ENCODE data around the gene AK8.

GRCh38 chr9:132854832-132855231 is 23.3 kb downstream of the AK8 start:
- TF ChIP-seq, protein P1, sequence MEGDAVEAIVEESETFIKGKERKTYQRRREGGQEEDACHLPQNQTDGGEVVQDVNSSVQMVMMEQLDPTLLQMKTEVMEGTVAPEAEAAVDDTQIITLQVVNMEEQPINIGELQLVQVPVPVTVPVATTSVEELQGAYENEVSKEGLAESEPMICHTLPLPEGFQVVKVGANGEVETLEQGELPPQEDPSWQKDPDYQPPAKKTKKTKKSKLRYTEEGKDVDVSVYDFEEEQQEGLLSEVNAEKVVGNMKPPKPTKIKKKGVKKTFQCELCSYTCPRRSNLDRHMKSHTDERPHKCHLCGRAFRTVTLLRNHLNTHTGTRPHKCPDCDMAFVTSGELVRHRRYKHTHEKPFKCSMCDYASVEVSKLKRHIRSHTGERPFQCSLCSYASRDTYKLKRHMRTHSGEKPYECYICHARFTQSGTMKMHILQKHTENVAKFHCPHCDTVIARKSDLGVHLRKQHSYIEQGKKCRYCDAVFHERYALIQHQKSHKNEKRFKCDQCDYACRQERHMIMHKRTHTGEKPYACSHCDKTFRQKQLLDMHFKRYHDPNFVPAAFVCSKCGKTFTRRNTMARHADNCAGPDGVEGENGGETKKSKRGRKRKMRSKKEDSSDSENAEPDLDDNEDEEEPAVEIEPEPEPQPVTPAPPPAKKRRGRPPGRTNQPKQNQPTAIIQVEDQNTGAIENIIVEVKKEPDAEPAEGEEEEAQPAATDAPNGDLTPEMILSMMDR (conservative IDR thresholded peaks at IDR 0.05; ENCODE audit: low read depth, low read length), result no peak
- TF ChIP-seq POLR2A (IDR thresholded peaks at IDR 0.05; ENCODE audit: low read depth, low read length) (no peak), CEBPB (IDR thresholded peaks at IDR 0.05; ENCODE audit: low read depth, low read length) (no peak), RFX5 (IDR thresholded peaks at IDR 0.05; ENCODE audit: low read depth, low read length) (no peak), RAD21 (IDR thresholded peaks at IDR 0.05; ENCODE audit: low read length) (no peak), USF2 (IDR thresholded peaks at IDR 0.05; ENCODE audit: low read depth, low read length) (no peak), MXI1 (IDR thresholded peaks at IDR 0.05; ENCODE audit: borderline replicate concordance, low read depth, low read length) (no peak), MAFK (IDR thresholded peaks at IDR 0.05; ENCODE audit: low read depth, low read length) (no peak), RCOR1 (IDR thresholded peaks at IDR 0.05; ENCODE audit: insufficient replicate concordance, low read length) (no peak), BHLHE40 (IDR thresholded peaks at IDR 0.05; ENCODE audit: low read depth, low read length) (no peak), FOS (IDR thresholded peaks at IDR 0.05; ENCODE audit: low read depth, low read length) (no peak), SMC3 (IDR thresholded peaks at IDR 0.05; ENCODE audit: low read depth, low read length) (no peak), NFE2L2 (IDR thresholded peaks at IDR 0.05; ENCODE audit: low read depth, low read length) (no peak)
- TF ChIP-seq, protein P2, sequence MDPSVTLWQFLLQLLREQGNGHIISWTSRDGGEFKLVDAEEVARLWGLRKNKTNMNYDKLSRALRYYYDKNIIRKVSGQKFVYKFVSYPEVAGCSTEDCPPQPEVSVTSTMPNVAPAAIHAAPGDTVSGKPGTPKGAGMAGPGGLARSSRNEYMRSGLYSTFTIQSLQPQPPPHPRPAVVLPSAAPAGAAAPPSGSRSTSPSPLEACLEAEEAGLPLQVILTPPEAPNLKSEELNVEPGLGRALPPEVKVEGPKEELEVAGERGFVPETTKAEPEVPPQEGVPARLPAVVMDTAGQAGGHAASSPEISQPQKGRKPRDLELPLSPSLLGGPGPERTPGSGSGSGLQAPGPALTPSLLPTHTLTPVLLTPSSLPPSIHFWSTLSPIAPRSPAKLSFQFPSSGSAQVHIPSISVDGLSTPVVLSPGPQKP (IDR thresholded peaks at IDR 0.05; ENCODE audit: borderline replicate concordance, low read depth, low read length), result no peak

Data from IMR-90 (cell line).